CD4-positive, alpha-beta T cell (primary cell): ENCODE data around the gene PLIN4. TPM values are rescaled to one million over a fixed set of nuclear protein-coding genes. Genes with fewer than 3 reads are reported as not detected.

Source experiments
- ATAC-seq: fragments of 200-7000 bp; cut with Tn5 transposase; one replicate; pipeline ENCODE4 v1.10.0; 2022; ENCODE audit warnings: mild to moderate bottlenecking; ENCODE audit not compliant: poor library complexity
- CTCF ChIA-PET: fragments of 350-600 bp; sonication (Branson Sonifier 250); formaldehyde crosslinking; loops from one replicate; lab custom pipeline; 2021; ENCODE audit warnings: antibody characterized with exemption, inconsistent platforms; lab: Charles Lee
- POLR2A ChIA-PET: fragments of 350-600 bp; sonication (Branson Sonifier 250); formaldehyde crosslinking; loops from one replicate; lab custom pipeline; 2021; ENCODE audit warnings: antibody characterized with exemption, inconsistent platforms; lab: Charles Lee
- DNase-seq, 14 experiments: peaks; one replicate each; pipeline ENCODE4 v3.0.0-alpha.2; 2013 to 2020; ENCODE audit warnings: mixed read lengths in 2 of 14
- H3K27ac ChIP-seq, 2 donors: one replicate each; pipeline versions ENCODE4 v1.5.1 to v1.7.0; 2013; ENCODE audit warnings: low read length in 2 of 2, low read depth in 1 of 2, mild to moderate bottlenecking in 1 of 2
- H3K27me3 ChIP-seq, 2 experiments: 1 replicate in 1 of 2; 2 replicates in 1 of 2; pipeline versions ENCODE4 v1.6.1 to v1.7.0; 2013; ENCODE audit warnings: low read length in 2 of 2, control low read depth in 1 of 2, mild to moderate bottlenecking in 1 of 2, moderate library complexity in 1 of 2; ENCODE audit not compliant: insufficient read depth in 2 of 2, control insufficient read depth in 1 of 2
- H3K36me3 ChIP-seq: one replicate; pipeline ENCODE4 v1.6.1; 2013; ENCODE audit warnings: low read length, control low read depth; ENCODE audit not compliant: insufficient read depth
- H3K4me1 ChIP-seq: one replicate; pipeline ENCODE4 v1.6.1; 2013; ENCODE audit warnings: low read length, control low read depth; ENCODE audit not compliant: insufficient read depth
- H3K4me3 ChIP-seq: one replicate; pipeline ENCODE4 v1.5.1; 2013; ENCODE audit warnings: mild to moderate bottlenecking, low read length, moderate library complexity
- H3K9me3 ChIP-seq, 2 experiments: 1 replicate in 1 of 2; 2 replicates in 1 of 2; pipeline versions ENCODE4 v1.6.1 to v1.7.0; 2013; ENCODE audit warnings: low read length in 2 of 2, mild to moderate bottlenecking in 2 of 2, control low read depth in 1 of 2, moderate library complexity in 1 of 2; ENCODE audit not compliant: control insufficient read depth in 1 of 2, insufficient read depth in 1 of 2
- H3K27ac Mint-ChIP-seq: one replicate; pipeline ENCODE4 v1.8.0; 2020; ENCODE audit warnings: mixed read lengths
- H3K27me3 Mint-ChIP-seq: one replicate; pipeline ENCODE4 v1.8.0; 2021; ENCODE audit warnings: mixed read lengths
- H3K36me3 Mint-ChIP-seq: one replicate; pipeline ENCODE4 v1.8.0; 2021; ENCODE audit warnings: low read depth, mixed read lengths
- H3K4me1 Mint-ChIP-seq: one replicate; pipeline ENCODE4 v1.8.0; 2021; ENCODE audit warnings: low read depth, mixed read lengths
- H3K4me3 Mint-ChIP-seq: one replicate; pipeline ENCODE4 v1.8.0; 2020; ENCODE audit warnings: mild to moderate bottlenecking, mixed read lengths
- H3K9me3 Mint-ChIP-seq: one replicate; pipeline ENCODE4 v1.8.0; 2020; ENCODE audit warnings: mixed read lengths
- CTCF ChIP-seq: fragments of 200-600 bp; IDR thresholded peaks from one replicate; pipeline ENCODE4 v1.8.0; 2022; ENCODE audit warnings: antibody characterized with exemption, mild to moderate bottlenecking
- intact Hi-C, 2 experiments: fragments of 100-400 bp; cut with DNase I in 1 of 2; cut with micrococcal nuclease in 1 of 2; formaldehyde crosslinking; loops; one replicate each; pipeline versions ENCODE4 v1.15.1 to v1.9.0; 2023 to 2025; cut with DNase I, micrococcal nuclease
- total RNA-seq, 174 experiments: library from RNA in 2 of 174; stranded (reverse) in 2 of 174; gene quantifications; one replicate each; pipeline ENCODE4 v1.2.3 and lab custom pipeline; 2021 to 2026

The PLIN4 gene
- total RNA-seq, 2 experiments from 2014 or later: not detected

- no peaks in the 10 kb centered on the region for H3K9me3 Mint-ChIP-seq
- no peak overlapping the region for H3K4me3 Mint-ChIP-seq
- Histone ChIP-seq H3K9me3 (peaks cover 0 to 11% of the 10 kb centered on the region in 2 experiments), H3K4me3 (no peak overlapping the region), H3K4me1 (peaks cover 7% of the 10 kb centered on the region), H3K27me3 (no peaks in the 10 kb centered on the region), H3K36me3 (no peaks in the 10 kb centered on the region), H3K27ac (no peak overlapping the region)
- H3K27ac Mint-ChIP-seq: no peak overlapping the region
- no peak for ATAC-seq
- TF ChIP-seq CTCF: no peak
- no peaks in the 10 kb centered on the region for H3K36me3 Mint-ChIP-seq
- H3K4me1 Mint-ChIP-seq: no peaks in the 10 kb centered on the region
- POLR2A ChIA-PET: no interaction called here
- peak in 4 of 14 experiments; percentile 10 to 46 (median 26) for DNase-seq
- intact Hi-C loops: no loop called here
- H3K27me3 Mint-ChIP-seq: peaks cover 4% of the 10 kb centered on the region
- CTCF ChIA-PET: no interaction called here
These were observed 39.1 kb upstream of the PLIN4 start for GRCh38 chr19:4557144-4557970.

GRCh38 chr19:4556597-4557127, 38.4 kb upstream of the PLIN4 start:
- Mint-ChIP-seq H3K36me3 (no peaks in the 10 kb centered on the region), H3K4me3 (no peak overlapping the region), H3K27ac (no peak overlapping the region), H3K9me3 (no peaks in the 10 kb centered on the region), H3K27me3 (peaks cover 9% of the 10 kb centered on the region), H3K4me1 (no peaks in the 10 kb centered on the region)
- Histone ChIP-seq H3K4me1 (peaks cover 7% of the 10 kb centered on the region), H3K9me3 (peaks cover 0 to 17% of the 10 kb centered on the region in 2 experiments), H3K27ac (no peak overlapping the region), H3K27me3 (no peaks in the 10 kb centered on the region), H3K4me3 (no peak overlapping the region), H3K36me3 (no peaks in the 10 kb centered on the region)
- CTCF ChIA-PET: no interaction called here
- no peak for TF ChIP-seq CTCF
- DNase-seq (peak in 3 of 14 experiments; percentile 8 to 53 (median 36)), ATAC-seq (no peak)
- POLR2A ChIA-PET: no interaction called here
- intact Hi-C loops: no loop called here

GRCh38 chr19:4555657-4556561, 37.6 kb upstream of the PLIN4 start:
- Histone ChIP-seq H3K27ac (no peak overlapping the region), H3K36me3 (no peaks in the 10 kb centered on the region), H3K4me1 (peaks cover 7% of the 10 kb centered on the region), H3K4me3 (no peak overlapping the region), H3K9me3 (peaks cover 0 to 17% of the 10 kb centered on the region in 2 experiments), H3K27me3 (no peaks in the 10 kb centered on the region)
- intact Hi-C loops: no loop called here
- no peak for TF ChIP-seq CTCF
- POLR2A ChIA-PET: no interaction called here
- CTCF ChIA-PET: no interaction called here
- Mint-ChIP-seq H3K27ac (no peak overlapping the region), H3K27me3 (peaks cover 9% of the 10 kb centered on the region), H3K36me3 (no peaks in the 10 kb centered on the region), H3K4me1 (no peaks in the 10 kb centered on the region), H3K9me3 (no peaks in the 10 kb centered on the region), H3K4me3 (no peak overlapping the region)
- DNase-seq: peak in 1 of 14 experiments; percentile 36
- no peak for ATAC-seq
